D721Med (cell line): ENCODE results near the gene BZW1.

Experiments
- DNase-seq: peaks from one replicate; pipeline ENCODE4 v3.0.0; 2011; ENCODE audit warnings: low spot score; ENCODE audit not compliant: insufficient read length
- FAIRE-seq: peaks from 2 replicates; lab custom pipeline; 2011; peaks lifted over from hg19 to GRCh38; lab: Jason Lieb, UNC
- TF ChIP-seq, protein P1 (sequence below): IDR thresholded peaks from 2 replicates; pipeline ENCODE4 v1.5.1; 2012; ENCODE audit warnings: mild to moderate bottlenecking, control low read depth; ENCODE audit not compliant: insufficient read depth; ENCODE audit errors: missing control alignments

Gene BZW1

DNA sequence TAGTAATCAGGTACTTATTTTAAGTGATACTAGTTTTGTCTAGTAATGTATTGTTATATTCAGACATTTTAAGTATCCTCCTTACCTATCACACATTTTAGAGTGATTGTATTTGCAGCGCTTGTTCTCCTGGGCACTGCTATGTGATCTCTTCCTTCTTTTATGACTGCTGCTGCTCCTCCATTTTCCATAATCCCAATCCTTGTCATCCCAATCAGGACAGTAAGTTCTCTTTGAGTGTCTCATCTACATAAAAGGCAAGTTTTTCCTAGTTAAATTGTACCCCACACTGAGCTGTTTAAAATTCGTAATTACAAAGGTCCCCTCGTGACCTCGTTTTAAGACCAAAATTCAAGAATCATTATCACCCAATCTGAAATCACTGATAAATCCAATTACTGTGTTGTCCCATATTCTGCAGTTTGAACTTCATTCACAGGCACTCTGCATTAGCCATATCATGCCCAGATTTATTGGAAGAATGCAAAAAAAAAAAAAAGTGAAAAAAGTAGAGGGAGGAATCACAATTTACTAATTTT, 50.0 kb downstream of the BZW1 start:
- FAIRE-seq (no peak), DNase-seq (no peak)
- TF ChIP-seq, protein P1, sequence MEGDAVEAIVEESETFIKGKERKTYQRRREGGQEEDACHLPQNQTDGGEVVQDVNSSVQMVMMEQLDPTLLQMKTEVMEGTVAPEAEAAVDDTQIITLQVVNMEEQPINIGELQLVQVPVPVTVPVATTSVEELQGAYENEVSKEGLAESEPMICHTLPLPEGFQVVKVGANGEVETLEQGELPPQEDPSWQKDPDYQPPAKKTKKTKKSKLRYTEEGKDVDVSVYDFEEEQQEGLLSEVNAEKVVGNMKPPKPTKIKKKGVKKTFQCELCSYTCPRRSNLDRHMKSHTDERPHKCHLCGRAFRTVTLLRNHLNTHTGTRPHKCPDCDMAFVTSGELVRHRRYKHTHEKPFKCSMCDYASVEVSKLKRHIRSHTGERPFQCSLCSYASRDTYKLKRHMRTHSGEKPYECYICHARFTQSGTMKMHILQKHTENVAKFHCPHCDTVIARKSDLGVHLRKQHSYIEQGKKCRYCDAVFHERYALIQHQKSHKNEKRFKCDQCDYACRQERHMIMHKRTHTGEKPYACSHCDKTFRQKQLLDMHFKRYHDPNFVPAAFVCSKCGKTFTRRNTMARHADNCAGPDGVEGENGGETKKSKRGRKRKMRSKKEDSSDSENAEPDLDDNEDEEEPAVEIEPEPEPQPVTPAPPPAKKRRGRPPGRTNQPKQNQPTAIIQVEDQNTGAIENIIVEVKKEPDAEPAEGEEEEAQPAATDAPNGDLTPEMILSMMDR, result no peak

DNA sequence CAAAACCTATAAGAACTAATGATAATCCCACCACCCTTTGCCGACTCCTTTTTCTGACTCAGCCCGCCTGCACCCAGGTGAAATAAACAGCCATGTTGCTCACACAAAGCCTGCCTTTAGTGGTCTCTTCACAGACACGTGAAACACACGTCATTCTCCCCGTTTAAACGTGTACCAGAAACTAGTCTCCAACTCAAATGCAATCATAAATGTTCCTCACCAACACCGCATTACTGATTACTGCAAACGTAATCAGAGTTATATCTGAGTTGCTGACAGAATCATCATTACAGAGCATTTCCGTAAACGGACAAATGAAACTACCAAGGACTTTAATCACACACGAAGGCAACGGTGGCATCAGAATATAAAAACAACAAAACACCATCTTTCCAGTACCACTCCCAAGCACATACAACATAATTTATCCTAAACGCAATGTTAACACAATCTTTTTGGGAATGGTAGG, 50.9 kb downstream of the BZW1 start:
- TF ChIP-seq, protein P1, result no peak
- FAIRE-seq (no peak), DNase-seq (no peak)

DNA sequence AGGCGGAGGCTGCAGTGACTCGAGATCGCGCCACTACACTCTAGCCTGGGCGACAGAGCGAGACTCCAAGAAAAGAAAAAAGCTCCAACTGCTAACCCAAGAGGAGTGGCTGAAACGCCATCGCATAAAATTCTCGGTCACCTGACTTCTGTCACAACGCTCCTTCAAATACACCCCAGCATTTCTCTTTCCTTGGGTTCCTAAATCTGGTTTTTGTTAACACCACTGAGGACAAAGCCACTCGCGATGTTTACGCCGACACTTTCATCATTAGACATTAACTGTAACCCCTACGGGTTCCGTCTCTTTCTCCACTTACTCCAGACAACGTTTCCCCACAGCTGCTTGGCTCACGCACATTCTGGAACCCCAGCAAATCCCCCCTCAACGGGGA, 52.1 kb downstream of the BZW1 start:
- TF ChIP-seq, protein P1, result no peak
- DNase-seq (no peak), FAIRE-seq (no peak)

DNA sequence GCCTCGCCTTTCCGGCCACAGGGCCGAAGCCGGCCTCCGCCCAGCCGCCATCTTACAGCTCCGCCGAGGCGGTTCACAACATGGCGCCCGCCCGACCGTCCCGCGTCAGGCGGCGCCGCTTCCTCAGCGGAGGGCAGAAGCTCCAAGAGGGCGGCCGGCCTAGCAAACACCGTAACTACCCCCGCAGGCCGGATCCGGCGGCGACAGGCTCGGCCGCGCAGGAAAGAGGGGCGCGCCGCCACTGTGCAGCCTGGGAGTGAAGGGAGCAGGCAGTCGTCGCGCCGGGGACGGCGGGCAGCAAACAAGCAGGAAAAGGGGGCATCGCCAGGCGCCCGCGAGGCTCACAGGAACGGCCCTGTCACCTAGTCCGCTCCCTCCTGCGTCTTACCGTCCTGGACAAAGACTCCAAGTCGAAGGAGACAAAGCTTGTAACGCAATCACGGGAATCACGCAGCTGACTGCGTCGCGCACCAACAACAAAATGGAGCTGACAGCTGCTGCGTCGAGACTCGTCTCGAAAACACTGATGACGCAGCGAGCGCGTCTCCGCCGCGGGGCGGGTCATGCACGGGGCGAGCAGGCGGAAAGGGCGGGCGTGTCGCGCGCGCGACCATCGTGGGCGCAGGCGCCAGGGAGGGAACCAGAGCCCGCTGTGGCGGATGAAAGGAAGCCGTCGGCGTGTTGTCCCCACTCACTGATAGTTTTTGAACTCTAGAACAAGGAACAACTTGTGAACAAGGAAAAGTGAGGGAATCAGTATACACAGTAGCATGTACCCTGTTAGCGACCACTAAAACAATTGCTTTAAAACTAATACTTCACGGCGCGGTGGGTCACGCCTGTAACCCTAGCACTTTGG, 52.7 kb downstream of the BZW1 start, which contains the start of gene CLK1:
TSS of gene CLK1 (minus strand) at position 483 of the 859 bp plus-strand sequence. CDS start 2,796 bp downstream, outside the sequence.
- TF ChIP-seq, protein P1, result no peak
- FAIRE-seq, result no peak
- DNase-seq, result peak; percentile 75

DNA sequence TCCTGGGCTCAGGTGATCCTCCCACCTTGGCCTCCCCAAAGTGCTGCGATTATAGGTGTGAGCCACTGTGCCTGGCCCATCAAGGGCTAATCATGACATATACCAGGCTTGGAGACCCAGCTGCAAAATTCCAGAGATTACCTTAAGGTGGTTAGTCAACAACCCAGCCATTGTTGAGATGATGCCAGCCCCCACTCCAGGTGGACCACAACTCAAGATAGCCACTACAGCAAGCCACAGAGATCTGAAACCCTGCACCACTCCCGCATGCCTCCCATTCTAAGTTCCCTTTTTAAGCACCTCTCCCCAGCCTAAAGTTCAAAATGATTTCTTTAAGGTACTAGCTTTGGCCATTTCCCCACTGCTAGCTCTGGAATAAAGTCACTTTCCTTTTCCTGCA, 57.3 kb downstream of the BZW1 start:
- TF ChIP-seq, protein P1, result no peak
- FAIRE-seq, result no peak
- no peak for DNase-seq

DNA sequence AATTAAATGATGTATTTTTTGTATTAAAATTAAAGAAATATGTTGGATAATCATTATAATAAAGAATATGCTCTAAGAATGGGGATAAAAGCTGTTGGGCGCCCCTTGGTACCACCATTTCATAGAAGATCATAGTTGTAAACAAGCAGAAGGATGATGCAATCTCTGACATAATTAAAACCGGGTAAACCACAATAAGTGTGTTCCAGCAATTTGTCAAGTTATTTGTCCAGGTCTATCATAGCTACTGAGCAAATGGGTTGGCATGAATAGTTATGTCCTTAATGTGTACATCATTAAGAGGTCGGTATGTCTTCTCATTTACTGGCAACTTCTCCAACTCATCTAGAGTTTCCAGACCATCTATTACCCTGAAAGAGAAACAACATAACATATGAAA, 59.4 kb downstream of the BZW1 start:
- FAIRE-seq (no peak), DNase-seq (no peak)
- TF ChIP-seq, protein P1, result no peak

DNA sequence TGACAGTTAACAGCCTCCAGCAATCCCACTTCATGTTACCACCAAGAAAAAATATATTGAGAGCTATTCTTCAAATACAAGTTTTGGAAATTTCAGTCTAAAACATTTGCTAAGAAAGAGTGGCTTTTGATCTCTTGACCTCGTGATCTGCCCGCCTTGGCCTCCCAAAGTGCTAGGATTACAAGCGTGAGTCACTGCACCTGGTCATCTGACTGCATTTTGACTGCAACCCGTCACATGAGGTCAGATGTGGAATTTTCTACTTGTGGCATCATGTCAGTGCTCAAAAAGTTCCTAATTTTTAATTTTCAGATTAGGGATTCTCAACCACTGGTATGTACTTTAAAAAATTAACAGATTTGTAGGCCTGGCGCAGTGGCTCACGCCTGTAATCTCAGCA, 61.9 kb downstream of the BZW1 start:
- TF ChIP-seq, protein P1, result no peak
- FAIRE-seq (no peak), DNase-seq (no peak)
